H9 (cell line): ENCODE measurements around the gene APOBEC3A. TPM values are rescaled to one million over a fixed set of nuclear protein-coding genes. Genes with fewer than 3 reads are reported as not detected.

Experiments used
- DNase-seq: peaks from one replicate; pipeline ENCODE4 v3.0.0-alpha.2; 2017
- H2AFZ ChIP-seq: one replicate; pipeline ENCODE4 v1.6.1; 2013; ENCODE audit warnings: mild to moderate bottlenecking, low read length, control low read depth, moderate library complexity
- H2AK5ac ChIP-seq: 2 replicates; pipeline ENCODE4 v1.6.1; 2013; ENCODE audit warnings: low read length, control low read depth, mixed read lengths; ENCODE audit not compliant: insufficient read length
- H2BK120ac ChIP-seq: one replicate; pipeline ENCODE4 v1.6.1; 2013; ENCODE audit warnings: low read depth, mild to moderate bottlenecking, low read length, control low read depth, inconsistent platforms; ENCODE audit not compliant: poor library complexity, severe bottlenecking
- H2BK12ac ChIP-seq: 2 replicates; pipeline ENCODE4 v1.6.1; 2013; ENCODE audit warnings: low read length, control low read depth, mixed read lengths, low read depth; ENCODE audit not compliant: insufficient read length
- H2BK15ac ChIP-seq: 2 replicates; pipeline ENCODE4 v1.6.1; 2013; ENCODE audit warnings: low read depth, low read length, control low read depth
- H2BK20ac ChIP-seq: one replicate; pipeline ENCODE4 v1.6.1; 2013; ENCODE audit warnings: low read depth, mild to moderate bottlenecking, low read length, control low read depth, inconsistent platforms; ENCODE audit not compliant: poor library complexity, severe bottlenecking
- H2BK5ac ChIP-seq: 2 replicates; pipeline ENCODE4 v1.6.1; 2013; ENCODE audit warnings: low read length, control low read depth, mixed read lengths; ENCODE audit not compliant: insufficient read length
- H3K14ac ChIP-seq: 2 replicates; pipeline ENCODE4 v1.6.1; 2013; ENCODE audit warnings: low read length, control low read depth; ENCODE audit not compliant: insufficient read depth
- H3K18ac ChIP-seq: 2 replicates; pipeline ENCODE4 v1.6.1; 2013; ENCODE audit warnings: low read depth, mild to moderate bottlenecking, mixed read lengths, low read length, control low read depth; ENCODE audit not compliant: insufficient read length
- H3K23ac ChIP-seq: 2 replicates; pipeline ENCODE4 v1.6.1; 2013; ENCODE audit warnings: low read length, control low read depth, mixed read lengths, low read depth; ENCODE audit not compliant: insufficient read length
- H3K23me2 ChIP-seq: 2 replicates; pipeline ENCODE4 v1.6.1; 2013; ENCODE audit warnings: low read depth, mild to moderate bottlenecking, mixed read lengths, low read length, control low read depth; ENCODE audit not compliant: insufficient read length, poor library complexity, severe bottlenecking
- H3K27ac ChIP-seq: 2 replicates; pipeline ENCODE4 v1.5.1; 2013; ENCODE audit warnings: low read length, control low read depth, mixed read lengths, low read depth; ENCODE audit not compliant: insufficient read length
- H3K27me3 ChIP-seq: 2 replicates; pipeline ENCODE4 v1.6.1; 2013; ENCODE audit warnings: low read length, control low read depth, inconsistent platforms; ENCODE audit not compliant: insufficient read depth
- H3K4ac ChIP-seq: 2 replicates; pipeline ENCODE4 v1.6.1; 2013; ENCODE audit warnings: low read depth, mild to moderate bottlenecking, control low read depth, inconsistent platforms, low read length, moderate library complexity
- H3K4me1 ChIP-seq: 2 replicates; pipeline ENCODE4 v1.6.1; 2013; ENCODE audit warnings: low read length, control low read depth, inconsistent platforms; ENCODE audit not compliant: insufficient read depth
- H3K4me2 ChIP-seq: 2 replicates; pipeline ENCODE4 v1.6.1; 2013; ENCODE audit warnings: low read length, control low read depth, mixed read lengths; ENCODE audit not compliant: insufficient read length, insufficient read depth
- H3K56ac ChIP-seq: 2 replicates; pipeline ENCODE4 v1.6.1; 2013; ENCODE audit warnings: low read depth, mild to moderate bottlenecking, mixed read lengths, low read length, control low read depth; ENCODE audit not compliant: insufficient read length
- H3K79me1 ChIP-seq: 2 replicates; pipeline ENCODE4 v1.6.1; 2013; ENCODE audit warnings: low read depth, mild to moderate bottlenecking, moderate library complexity, low read length, control low read depth, inconsistent platforms; ENCODE audit not compliant: insufficient read depth, poor library complexity, severe bottlenecking
- H3K79me2 ChIP-seq: 2 replicates; pipeline ENCODE4 v1.6.1; 2013; ENCODE audit warnings: low read length, control low read depth, inconsistent platforms; ENCODE audit not compliant: insufficient read depth
- H3K9ac ChIP-seq: 2 replicates; pipeline ENCODE4 v1.6.1; 2013; ENCODE audit warnings: low read length, control low read depth, mixed read lengths; ENCODE audit not compliant: insufficient read length; ENCODE audit errors: extremely low read depth
- H3K9me3 ChIP-seq: one replicate; pipeline ENCODE4 v1.6.1; 2013; ENCODE audit warnings: low read depth, low read length, inconsistent platforms; ENCODE audit not compliant: control insufficient read depth
- H3T11ph ChIP-seq: one replicate; pipeline ENCODE4 v1.6.1; 2013; ENCODE audit warnings: mild to moderate bottlenecking, low read length, control low read depth, inconsistent platforms
- H4K20me1 ChIP-seq: one replicate; pipeline ENCODE4 v1.6.1; 2013; ENCODE audit not compliant: control insufficient read depth, insufficient read length, insufficient read depth
- H4K5ac ChIP-seq: 2 replicates; pipeline ENCODE4 v1.6.1; 2013; ENCODE audit warnings: low read depth, mild to moderate bottlenecking, mixed read lengths, low read length, control low read depth; ENCODE audit not compliant: insufficient read length
- H4K8ac ChIP-seq: replicated peaks from 2 replicates; pipeline ENCODE4 v1.6.1; 2013; ENCODE audit warnings: low read length, control low read depth, mixed read lengths, low read depth; ENCODE audit not compliant: insufficient read length
- H4K91ac ChIP-seq: 2 replicates; pipeline ENCODE4 v1.6.1; 2013; ENCODE audit warnings: low read depth, mild to moderate bottlenecking, moderate library complexity, mixed read lengths, low read length, control low read depth; ENCODE audit not compliant: insufficient read length
- H3K27ac Mint-ChIP-seq, 3 experiments: 2 replicates in 2 of 3; 3 replicates in 1 of 3; pipeline ENCODE4 v1.8.0; 2020 to 2021; ENCODE audit warnings: mixed read lengths in 3 of 3, mild to moderate bottlenecking in 1 of 3, moderate library complexity in 1 of 3
- H3K27me3 Mint-ChIP-seq: 2 replicates; pipeline ENCODE4 v1.8.0; 2021; ENCODE audit warnings: low read depth, mild to moderate bottlenecking, moderate library complexity, mixed read lengths
- H3K36me3 Mint-ChIP-seq, 3 experiments: 2 replicates in 2 of 3; 3 replicates in 1 of 3; pipeline ENCODE4 v1.8.0; 2020 to 2021; ENCODE audit warnings: low read depth in 3 of 3, mixed read lengths in 3 of 3; ENCODE audit not compliant: insufficient read depth in 1 of 3
- H3K4me1 Mint-ChIP-seq, 2 experiments: 2 replicates each; pipeline ENCODE4 v1.8.0; 2020; ENCODE audit warnings: mixed read lengths in 2 of 2
- H3K4me3 Mint-ChIP-seq, 2 experiments: 2 replicates in 1 of 2; 3 replicates in 1 of 2; pipeline ENCODE4 v1.8.0; 2020 to 2021; ENCODE audit warnings: mild to moderate bottlenecking in 2 of 2, mixed read lengths in 2 of 2, moderate library complexity in 1 of 2
- H3K9me3 Mint-ChIP-seq, 2 experiments: 2 replicates in 1 of 2; 3 replicates in 1 of 2; pipeline ENCODE4 v1.8.0; 2020; ENCODE audit warnings: mild to moderate bottlenecking in 2 of 2, mixed read lengths in 2 of 2, moderate library complexity in 1 of 2
- WGBS: extraction: QIAGEN DNeasy Blood & Tissue Kit; methylation state at CpG from one replicate; pipeline ENCODE4 v1.1.7; 2013; ENCODE audit warnings: missing lambda C conversion rate, low lambda C conversion rate, mixed read lengths; ENCODE audit not compliant: insufficient read length; ENCODE audit errors: extremely low coverage; 5-methylcytosine and 5-hydroxymethylcytosine counted together
- total RNA-seq: library from RNA; stranded (reverse); gene quantifications from 2 replicates; pipeline ENCODE4 v1.2.1, GENCODE V29; 2021
- TF ChIP-seq, protein P1 (sequence below): fragments of 200-600 bp; sonication (generic); conservative IDR thresholded peaks from 3 replicates; pipeline ENCODE4 v1.8.0; 2021; ENCODE audit warnings: antibody characterized with exemption, mild to moderate bottlenecking

APOBEC3A gene
- total RNA-seq, 1 experiment from 2014 or later: not detected

DNA sequence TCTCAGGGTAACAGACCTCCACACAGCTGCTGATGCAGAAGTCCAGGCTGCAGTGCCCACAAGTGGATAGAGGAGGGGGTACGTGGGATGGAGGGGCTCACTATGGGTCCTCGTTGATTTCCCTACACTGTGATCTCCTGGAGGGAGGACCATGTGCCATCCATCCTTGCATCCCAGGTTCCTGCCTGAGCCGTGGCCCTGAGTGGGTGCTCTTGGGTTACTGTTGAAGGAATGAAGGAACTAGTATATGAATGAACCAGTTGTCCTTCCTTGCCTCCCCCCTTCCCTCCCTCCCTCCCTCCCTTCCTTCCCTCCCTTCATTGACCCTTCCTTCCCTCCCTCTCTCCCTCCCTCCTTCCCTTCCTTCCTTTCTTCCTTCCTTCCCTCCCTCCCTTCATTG is 40.1 kb downstream of the APOBEC3A start:
- H3K23ac ChIP-seq: no peak overlapping the region
- no peak overlapping the region for H3T11ph ChIP-seq
- H2BK15ac ChIP-seq: no peak overlapping the region; the same call in 1 of the 2 replicates
- H2AFZ ChIP-seq: no peak overlapping the region
- no peak overlapping the region for H3K4me2 ChIP-seq
- H3K4me1 Mint-ChIP-seq: peaks cover 45 to 49% of the 10 kb centered on the region in 2 experiments
- H2BK12ac ChIP-seq: peak overlapping the region; percentile 1
- H2BK20ac ChIP-seq: no peak overlapping the region
- peaks cover 1 to 4% (median 4%) of the 10 kb centered on the region in 3 experiments; a peak in 3 of 7 replicates for H3K36me3 Mint-ChIP-seq
- H3K4me3 Mint-ChIP-seq: no peak overlapping the region
- no peak overlapping the region for H2BK120ac ChIP-seq
- DNase-seq: no peak
- no peak overlapping the region; the same call in 1 of the 2 replicates for H3K14ac ChIP-seq
- no peak overlapping the region; a peak in 2 of 7 replicates for H3K27ac Mint-ChIP-seq
- peak overlapping the region; percentile 78 for H4K91ac ChIP-seq
- no peaks in the 10 kb centered on the region; the same call in 1 of the 2 replicates for H3K4me1 ChIP-seq
- H3K9ac ChIP-seq: no peak overlapping the region
- peak overlapping the region; percentile 41 for H4K8ac ChIP-seq
- no peaks in the 10 kb centered on the region for H3K79me1 ChIP-seq
- no peak overlapping the region for H3K18ac ChIP-seq
- H3K56ac ChIP-seq: no peak overlapping the region
- peaks cover 0 to 5% of the 10 kb centered on the region in 2 experiments; a peak in 3 of 5 replicates for H3K9me3 Mint-ChIP-seq
- no CpG with 5 or more reads among the region's 3 CpGs for WGBS
- H3K27ac ChIP-seq: no peak overlapping the region
- no peak overlapping the region for H2AK5ac ChIP-seq
- no peaks in the 10 kb centered on the region for H3K27me3 ChIP-seq
- no peaks in the 10 kb centered on the region for H4K20me1 ChIP-seq
- no peak overlapping the region for H3K4ac ChIP-seq
- no peaks in the 10 kb centered on the region for H3K23me2 ChIP-seq
- TF ChIP-seq, protein P1, sequence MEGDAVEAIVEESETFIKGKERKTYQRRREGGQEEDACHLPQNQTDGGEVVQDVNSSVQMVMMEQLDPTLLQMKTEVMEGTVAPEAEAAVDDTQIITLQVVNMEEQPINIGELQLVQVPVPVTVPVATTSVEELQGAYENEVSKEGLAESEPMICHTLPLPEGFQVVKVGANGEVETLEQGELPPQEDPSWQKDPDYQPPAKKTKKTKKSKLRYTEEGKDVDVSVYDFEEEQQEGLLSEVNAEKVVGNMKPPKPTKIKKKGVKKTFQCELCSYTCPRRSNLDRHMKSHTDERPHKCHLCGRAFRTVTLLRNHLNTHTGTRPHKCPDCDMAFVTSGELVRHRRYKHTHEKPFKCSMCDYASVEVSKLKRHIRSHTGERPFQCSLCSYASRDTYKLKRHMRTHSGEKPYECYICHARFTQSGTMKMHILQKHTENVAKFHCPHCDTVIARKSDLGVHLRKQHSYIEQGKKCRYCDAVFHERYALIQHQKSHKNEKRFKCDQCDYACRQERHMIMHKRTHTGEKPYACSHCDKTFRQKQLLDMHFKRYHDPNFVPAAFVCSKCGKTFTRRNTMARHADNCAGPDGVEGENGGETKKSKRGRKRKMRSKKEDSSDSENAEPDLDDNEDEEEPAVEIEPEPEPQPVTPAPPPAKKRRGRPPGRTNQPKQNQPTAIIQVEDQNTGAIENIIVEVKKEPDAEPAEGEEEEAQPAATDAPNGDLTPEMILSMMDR: no peak
- no peak overlapping the region for H2BK5ac ChIP-seq
- peak overlapping the region; percentile 94 for H4K5ac ChIP-seq
- H3K27me3 Mint-ChIP-seq: peaks cover 6% of the 10 kb centered on the region
- H3K79me2 ChIP-seq: no peaks in the 10 kb centered on the region
- no peaks in the 10 kb centered on the region for H3K9me3 ChIP-seq
